ENCODE data around the gene MBNL1. TPM values are rescaled to one million over a fixed set of nuclear protein-coding genes. Genes with fewer than 3 reads are reported as not detected.

The MBNL1 gene
- total and polyA plus RNA-seq, 2 donors (not counting 3 experiments of a cell fraction or from before 2014, with no cell fraction given): 179 to 362 TPM

GRCh38 chr3:152339881-152340505, 71.3 kb downstream of the MBNL1 start:
- DNase-seq (ENCODE audit: low read depth, low spot score): no peak
- H3K36me3 ChIP-seq (ENCODE audit: control insufficient read depth in 2 of 2, extremely low read depth in 1 of 2, insufficient read depth in 2 of 2, low read length in 2 of 2): peaks cover 6 to 24% of the 10 kb centered on the region in 2 experiments
- ChIA-PET POLR2A (no interaction called here), CTCF (interaction anchor here (1.3 kb wide), 1 partner anchor 34 kb away, joined by 4 read pairs; no protein-coding TSS in a partner anchor)
- H3K27me3 ChIP-seq (ENCODE audit: control insufficient read depth in 2 of 2, insufficient read depth in 2 of 2, low read length in 2 of 2): no peaks in the 10 kb centered on the region
- H2AFZ ChIP-seq (ENCODE audit: low read depth, low read length): no peak overlapping the region
- no peak for TF ChIP-seq MYC (IDR thresholded peaks at IDR 0.05; ENCODE audit: low read depth, low read length)
- TF ChIP-seq CTCF (IDR thresholded peaks at IDR 0.05; ENCODE audit: extremely low read depth in 1 of 2, insufficient read depth in 1 of 2, low read depth in 1 of 2, low read length in 2 of 2): no peak
- peaks cover 3% of the 10 kb centered on the region for H3K4me1 ChIP-seq (ENCODE audit: control insufficient read depth, extremely low read depth, insufficient read depth, low read length)
- H3K4me3 ChIP-seq (replicated peaks in 1 of 3; ENCODE audit: insufficient read depth in 1 of 3, low read depth in 1 of 3, low read length in 3 of 3): no peak overlapping the region
- no peak overlapping the region for H3K27ac ChIP-seq (ENCODE audit: insufficient read depth, low read depth, low read length)
- H3K9me3 ChIP-seq (replicated peaks; ENCODE audit: control insufficient read depth, insufficient read depth, low read length): no peaks in the 10 kb centered on the region
- no peak overlapping the region for H3K4me2 ChIP-seq (ENCODE audit: insufficient read depth, low read length)
- no TSS peak for BruUV-seq (replicated peaks)
- peaks cover 91% of the 10 kb centered on the region for H3K79me2 ChIP-seq (ENCODE audit: control insufficient read depth, insufficient read depth, low read length)
- FAIRE-seq: no peak
- no peaks in the 10 kb centered on the region for H3K9me1 ChIP-seq (replicated peaks; ENCODE audit: control insufficient read depth, extremely low read depth, insufficient read depth, low read length)
- dilution Hi-C loops (cut with MboI; ENCODE audit: extremely low pct_ligation_motif_present, low sequenced_read_pairs): no loop called here
- intact Hi-C loops (cut with micrococcal nuclease): no loop called here
- no peak overlapping the region for H3K9ac ChIP-seq (replicated peaks; ENCODE audit: extremely low read depth, insufficient read depth, low read length)
- no peaks in the 10 kb centered on the region for H4K20me1 ChIP-seq (replicated peaks; ENCODE audit: control insufficient read depth, extremely low read depth, insufficient read depth, low read length)

DNA sequence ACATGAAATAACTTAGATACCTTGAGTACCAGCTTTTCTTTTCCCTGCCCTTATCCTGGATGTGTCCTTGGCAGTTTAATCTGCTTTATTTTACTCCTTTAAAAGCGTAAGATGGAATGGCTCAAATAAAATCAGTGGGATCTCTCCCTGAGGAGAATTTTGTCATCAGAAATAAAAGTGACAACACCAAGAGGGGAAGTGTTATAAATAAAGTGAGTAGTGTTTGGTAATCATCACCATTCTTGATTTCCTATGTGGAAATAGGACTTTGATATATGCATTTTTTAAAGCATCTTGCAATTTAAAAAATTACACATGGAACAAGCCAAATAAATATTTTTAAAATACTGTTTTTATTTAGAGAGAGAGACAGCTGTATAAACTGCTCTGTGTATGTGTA, 76.5 kb downstream of the MBNL1 start:
- peaks cover 92% of the 10 kb centered on the region for H3K79me2 ChIP-seq (ENCODE audit: control insufficient read depth, insufficient read depth, low read length)
- CTCF ChIA-PET: interaction anchor here (0.9 kb wide), 1 partner anchor 16 kb away, joined by 3 read pairs; no protein-coding TSS in a partner anchor
- no peak overlapping the region for H3K9ac ChIP-seq (replicated peaks; ENCODE audit: extremely low read depth, insufficient read depth, low read length)
- no peak overlapping the region for H2AFZ ChIP-seq (ENCODE audit: low read depth, low read length)
- H3K4me1 ChIP-seq (ENCODE audit: control insufficient read depth, extremely low read depth, insufficient read depth, low read length): peaks cover 42% of the 10 kb centered on the region
- BruUV-seq (replicated peaks): no TSS peak
- H3K36me3 ChIP-seq (ENCODE audit: control insufficient read depth in 2 of 2, extremely low read depth in 1 of 2, insufficient read depth in 2 of 2, low read length in 2 of 2): peaks cover 5 to 16% of the 10 kb centered on the region in 2 experiments
- TF ChIP-seq EZH2 (IDR thresholded peaks at IDR 0.05; ENCODE audit: borderline replicate concordance, low read depth, low read length, severe bottlenecking) (no peak), JUN (IDR thresholded peaks at IDR 0.05; ENCODE audit: borderline replicate concordance, insufficient read depth, insufficient read length, low read depth) (no peak), CTCF (IDR thresholded peaks at IDR 0.05; ENCODE audit: extremely low read depth in 1 of 2, insufficient read depth in 1 of 2, low read depth in 1 of 2, low read length in 2 of 2) (no peak), MAX (IDR thresholded peaks at IDR 0.05; ENCODE audit: insufficient read depth, insufficient read length) (no peak), MYC (IDR thresholded peaks at IDR 0.05; ENCODE audit: low read depth, low read length) (no peak), POLR2AphosphoS5 (IDR thresholded peaks at IDR 0.05; ENCODE audit: insufficient read depth, low read depth, low read length) (no peak), POLR2A (IDR thresholded peaks at IDR 0.05; ENCODE audit: low read depth, low read length) (no peak), FOS (IDR thresholded peaks at IDR 0.05; ENCODE audit: borderline replicate concordance, insufficient read depth, low read length) (no peak), GATA2 (IDR thresholded peaks at IDR 0.05; ENCODE audit: insufficient read depth, insufficient read length, low read depth, low read length) (no peak)
- POLR2A ChIA-PET: no interaction called here
- H3K9me1 ChIP-seq (replicated peaks; ENCODE audit: control insufficient read depth, extremely low read depth, insufficient read depth, low read length): no peaks in the 10 kb centered on the region
- dilution Hi-C loops (cut with MboI; ENCODE audit: extremely low pct_ligation_motif_present, low sequenced_read_pairs) (no loop called here), intact Hi-C loops (cut with micrococcal nuclease) (loop anchor here (5.0 kb wide), 1 partner anchor 97 kb away; no protein-coding TSS in a partner anchor)
- H3K27ac ChIP-seq (ENCODE audit: insufficient read depth, low read depth, low read length): no peak overlapping the region
- FAIRE-seq (no peak), DNase-seq (ENCODE audit: low read depth, low spot score) (no peak)
- no peaks in the 10 kb centered on the region for H3K9me3 ChIP-seq (replicated peaks; ENCODE audit: control insufficient read depth, insufficient read depth, low read length)
- H3K4me2 ChIP-seq (ENCODE audit: insufficient read depth, low read length): no peak overlapping the region
- no peaks in the 10 kb centered on the region for H3K27me3 ChIP-seq (ENCODE audit: control insufficient read depth in 2 of 2, insufficient read depth in 2 of 2, low read length in 2 of 2)
- peaks cover 4% of the 10 kb centered on the region for H4K20me1 ChIP-seq (replicated peaks; ENCODE audit: control insufficient read depth, extremely low read depth, insufficient read depth, low read length)
- no peak overlapping the region for H3K4me3 ChIP-seq (replicated peaks in 1 of 3; ENCODE audit: insufficient read depth in 1 of 3, low read depth in 1 of 3, low read length in 3 of 3)
